Measurements from ENCODE around the gene SPACA4. TPM values are rescaled to one million over a fixed set of nuclear protein-coding genes. Genes with fewer than 3 reads are reported as not detected.

The SPACA4 gene
- total RNA-seq, 1 experiment from 2014 or later: not detected

DNA sequence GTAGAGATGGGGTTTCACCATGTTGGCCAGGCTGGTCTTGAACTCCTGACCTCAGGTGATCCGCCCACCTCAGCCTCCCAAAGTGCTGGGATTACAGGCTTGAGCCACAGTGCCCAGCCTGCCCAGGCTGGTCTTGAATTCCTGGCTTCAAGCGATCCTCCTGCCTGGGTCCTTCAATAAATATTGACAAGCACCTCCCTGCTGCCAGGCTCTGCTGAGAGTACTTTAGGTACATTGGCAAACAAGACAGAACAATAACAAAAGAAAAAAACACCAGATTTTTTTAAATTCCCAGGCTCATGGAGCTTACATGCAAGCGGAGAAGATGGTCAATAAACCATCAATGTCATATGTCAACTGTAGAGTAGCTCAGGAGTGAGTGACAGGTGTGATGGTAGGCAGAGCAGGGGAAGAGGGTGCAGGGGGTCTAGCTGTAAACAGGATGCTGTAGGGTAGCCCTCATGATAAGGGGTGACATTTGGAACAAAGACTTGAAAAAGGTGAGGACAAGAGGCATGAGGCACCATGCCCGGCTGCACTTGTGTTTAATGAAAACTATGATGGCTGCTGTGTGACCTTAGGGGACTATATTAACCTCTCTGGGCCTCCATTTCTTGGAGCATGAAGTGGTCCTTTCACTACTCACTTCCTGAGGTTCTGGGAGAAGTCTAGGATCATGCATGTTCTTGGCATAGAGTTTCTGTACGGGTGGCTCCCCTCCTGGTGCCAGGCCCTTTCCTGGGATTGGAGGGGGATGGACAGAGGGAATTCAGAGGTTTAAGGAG lies 35.0 kb upstream of the SPACA4 start:
- 0 out of 2 replicates have a peak overlapping the region, but pooled peaks have one; percentile 13 for H3K27ac Mint-ChIP-seq
- TF ChIP-seq, protein P1, sequence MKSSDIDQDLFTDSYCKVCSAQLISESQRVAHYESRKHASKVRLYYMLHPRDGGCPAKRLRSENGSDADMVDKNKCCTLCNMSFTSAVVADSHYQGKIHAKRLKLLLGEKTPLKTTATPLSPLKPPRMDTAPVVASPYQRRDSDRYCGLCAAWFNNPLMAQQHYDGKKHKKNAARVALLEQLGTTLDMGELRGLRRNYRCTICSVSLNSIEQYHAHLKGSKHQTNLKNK (CRISPR knock-in tag; IDR thresholded peaks at IDR 0.05): no peak
- peaks cover 15% of the 10 kb centered on the region for H3K4me1 Mint-ChIP-seq
- H3K27me3 Mint-ChIP-seq (ENCODE audit: low read depth): peaks cover 6% of the 10 kb centered on the region; the same call in 1 of the 2 replicates
- ATAC-seq (no peak), DNase-seq (ENCODE audit: low spot score) (no peak)
- H3K9me3 Mint-ChIP-seq: no peaks in the 10 kb centered on the region
- no peaks in the 10 kb centered on the region for H3K36me3 Mint-ChIP-seq
- ChIA-PET CTCF (interaction anchor here (0.8 to 1.5 kb wide), 2 partner anchors 66 to 82 kb away, joined by 3 read pairs; no protein-coding TSS in a partner anchor), POLR2A (no interaction called here)
- no peak overlapping the region for H3K4me3 Mint-ChIP-seq

DNA sequence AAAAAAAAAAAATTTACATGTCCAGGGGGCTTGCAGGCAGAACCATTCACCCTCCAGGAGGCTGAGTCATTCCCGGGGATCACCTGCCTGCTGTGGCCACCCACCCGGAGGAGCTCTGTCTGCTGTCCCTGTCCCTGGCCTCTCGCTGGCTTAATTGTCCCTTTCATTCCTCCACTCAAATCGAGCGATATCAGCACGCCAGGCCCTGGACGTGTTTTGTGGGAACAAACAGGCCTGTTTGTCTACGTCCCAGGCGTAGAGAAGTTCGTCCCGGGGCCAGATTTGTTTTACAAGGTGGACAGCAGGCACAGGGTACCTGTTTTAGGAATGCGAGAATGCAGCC lies 33.4 kb upstream of the SPACA4 start:
- ATAC-seq: no peak
- H3K4me1 Mint-ChIP-seq: peaks cover 15% of the 10 kb centered on the region
- H3K27ac Mint-ChIP-seq: no peak overlapping the region
- no peaks in the 10 kb centered on the region for H3K27me3 Mint-ChIP-seq (ENCODE audit: low read depth)
- no peak overlapping the region for H3K4me3 Mint-ChIP-seq
- no peak for TF ChIP-seq ZNF396 (CRISPR knock-in tag; IDR thresholded peaks at IDR 0.05; ENCODE audit: borderline replicate concordance)
- TF ChIP-seq CREM (CRISPR knock-in tag; IDR thresholded peaks at IDR 0.05): no peak
- TF ChIP-seq, protein P2, sequence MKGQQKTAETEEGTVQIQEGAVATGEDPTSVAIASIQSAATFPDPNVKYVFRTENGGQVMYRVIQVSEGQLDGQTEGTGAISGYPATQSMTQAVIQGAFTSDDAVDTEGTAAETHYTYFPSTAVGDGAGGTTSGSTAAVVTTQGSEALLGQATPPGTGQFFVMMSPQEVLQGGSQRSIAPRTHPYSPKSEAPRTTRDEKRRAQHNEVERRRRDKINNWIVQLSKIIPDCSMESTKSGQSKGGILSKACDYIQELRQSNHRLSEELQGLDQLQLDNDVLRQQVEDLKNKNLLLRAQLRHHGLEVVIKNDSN (CRISPR knock-in tag; IDR thresholded peaks at IDR 0.05): no peak
- TF ChIP-seq ZNF232 (CRISPR knock-in tag; IDR thresholded peaks at IDR 0.05): no peak
- TF ChIP-seq, protein P3, sequence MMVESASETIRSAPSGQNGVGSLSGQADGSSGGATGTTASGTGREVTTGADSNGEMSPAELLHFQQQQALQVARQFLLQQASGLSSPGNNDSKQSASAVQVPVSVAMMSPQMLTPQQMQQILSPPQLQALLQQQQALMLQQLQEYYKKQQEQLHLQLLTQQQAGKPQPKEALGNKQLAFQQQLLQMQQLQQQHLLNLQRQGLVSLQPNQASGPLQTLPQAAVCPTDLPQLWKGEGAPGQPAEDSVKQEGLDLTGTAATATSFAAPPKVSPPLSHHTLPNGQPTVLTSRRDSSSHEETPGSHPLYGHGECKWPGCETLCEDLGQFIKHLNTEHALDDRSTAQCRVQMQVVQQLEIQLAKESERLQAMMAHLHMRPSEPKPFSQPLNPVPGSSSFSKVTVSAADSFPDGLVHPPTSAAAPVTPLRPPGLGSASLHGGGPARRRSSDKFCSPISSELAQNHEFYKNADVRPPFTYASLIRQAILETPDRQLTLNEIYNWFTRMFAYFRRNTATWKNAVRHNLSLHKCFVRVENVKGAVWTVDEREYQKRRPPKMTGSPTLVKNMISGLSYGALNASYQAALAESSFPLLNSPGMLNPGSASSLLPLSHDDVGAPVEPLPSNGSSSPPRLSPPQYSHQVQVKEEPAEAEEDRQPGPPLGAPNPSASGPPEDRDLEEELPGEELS (CRISPR knock-in tag; IDR thresholded peaks at IDR 0.05): no peak
- TF ChIP-seq, protein P4, sequence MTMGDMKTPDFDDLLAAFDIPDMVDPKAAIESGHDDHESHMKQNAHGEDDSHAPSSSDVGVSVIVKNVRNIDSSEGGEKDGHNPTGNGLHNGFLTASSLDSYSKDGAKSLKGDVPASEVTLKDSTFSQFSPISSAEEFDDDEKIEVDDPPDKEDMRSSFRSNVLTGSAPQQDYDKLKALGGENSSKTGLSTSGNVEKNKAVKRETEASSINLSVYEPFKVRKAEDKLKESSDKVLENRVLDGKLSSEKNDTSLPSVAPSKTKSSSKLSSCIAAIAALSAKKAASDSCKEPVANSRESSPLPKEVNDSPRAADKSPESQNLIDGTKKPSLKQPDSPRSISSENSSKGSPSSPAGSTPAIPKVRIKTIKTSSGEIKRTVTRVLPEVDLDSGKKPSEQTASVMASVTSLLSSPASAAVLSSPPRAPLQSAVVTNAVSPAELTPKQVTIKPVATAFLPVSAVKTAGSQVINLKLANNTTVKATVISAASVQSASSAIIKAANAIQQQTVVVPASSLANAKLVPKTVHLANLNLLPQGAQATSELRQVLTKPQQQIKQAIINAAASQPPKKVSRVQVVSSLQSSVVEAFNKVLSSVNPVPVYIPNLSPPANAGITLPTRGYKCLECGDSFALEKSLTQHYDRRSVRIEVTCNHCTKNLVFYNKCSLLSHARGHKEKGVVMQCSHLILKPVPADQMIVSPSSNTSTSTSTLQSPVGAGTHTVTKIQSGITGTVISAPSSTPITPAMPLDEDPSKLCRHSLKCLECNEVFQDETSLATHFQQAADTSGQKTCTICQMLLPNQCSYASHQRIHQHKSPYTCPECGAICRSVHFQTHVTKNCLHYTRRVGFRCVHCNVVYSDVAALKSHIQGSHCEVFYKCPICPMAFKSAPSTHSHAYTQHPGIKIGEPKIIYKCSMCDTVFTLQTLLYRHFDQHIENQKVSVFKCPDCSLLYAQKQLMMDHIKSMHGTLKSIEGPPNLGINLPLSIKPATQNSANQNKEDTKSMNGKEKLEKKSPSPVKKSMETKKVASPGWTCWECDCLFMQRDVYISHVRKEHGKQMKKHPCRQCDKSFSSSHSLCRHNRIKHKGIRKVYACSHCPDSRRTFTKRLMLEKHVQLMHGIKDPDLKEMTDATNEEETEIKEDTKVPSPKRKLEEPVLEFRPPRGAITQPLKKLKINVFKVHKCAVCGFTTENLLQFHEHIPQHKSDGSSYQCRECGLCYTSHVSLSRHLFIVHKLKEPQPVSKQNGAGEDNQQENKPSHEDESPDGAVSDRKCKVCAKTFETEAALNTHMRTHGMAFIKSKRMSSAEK (CRISPR knock-in tag; IDR thresholded peaks at IDR 0.05; ENCODE audit: borderline replicate concordance): no peak
- TF ChIP-seq TCF7 (CRISPR knock-in tag; IDR thresholded peaks at IDR 0.05; ENCODE audit: low read depth): no peak
- TF ChIP-seq, protein P5, sequence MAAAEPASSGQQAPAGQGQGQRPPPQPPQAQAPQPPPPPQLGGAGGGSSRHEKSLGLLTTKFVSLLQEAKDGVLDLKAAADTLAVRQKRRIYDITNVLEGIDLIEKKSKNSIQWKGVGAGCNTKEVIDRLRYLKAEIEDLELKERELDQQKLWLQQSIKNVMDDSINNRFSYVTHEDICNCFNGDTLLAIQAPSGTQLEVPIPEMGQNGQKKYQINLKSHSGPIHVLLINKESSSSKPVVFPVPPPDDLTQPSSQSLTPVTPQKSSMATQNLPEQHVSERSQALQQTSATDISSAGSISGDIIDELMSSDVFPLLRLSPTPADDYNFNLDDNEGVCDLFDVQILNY (CRISPR knock-in tag; IDR thresholded peaks at IDR 0.05): no peak
- TF ChIP-seq, protein P6, sequence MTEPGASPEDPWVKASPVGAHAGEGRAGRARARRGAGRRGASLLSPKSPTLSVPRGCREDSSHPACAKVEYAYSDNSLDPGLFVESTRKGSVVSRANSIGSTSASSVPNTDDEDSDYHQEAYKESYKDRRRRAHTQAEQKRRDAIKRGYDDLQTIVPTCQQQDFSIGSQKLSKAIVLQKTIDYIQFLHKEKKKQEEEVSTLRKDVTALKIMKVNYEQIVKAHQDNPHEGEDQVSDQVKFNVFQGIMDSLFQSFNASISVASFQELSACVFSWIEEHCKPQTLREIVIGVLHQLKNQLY (CRISPR knock-in tag; IDR thresholded peaks at IDR 0.05): no peak
- TF ChIP-seq, protein P7, sequence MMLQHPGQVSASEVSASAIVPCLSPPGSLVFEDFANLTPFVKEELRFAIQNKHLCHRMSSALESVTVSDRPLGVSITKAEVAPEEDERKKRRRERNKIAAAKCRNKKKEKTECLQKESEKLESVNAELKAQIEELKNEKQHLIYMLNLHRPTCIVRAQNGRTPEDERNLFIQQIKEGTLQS (CRISPR knock-in tag; conservative IDR thresholded peaks at IDR 0.05): no peak
- TF ChIP-seq ZNF423 (CRISPR knock-in tag; IDR thresholded peaks at IDR 0.05): no peak
- TF ChIP-seq ESRRA (CRISPR knock-in tag; IDR thresholded peaks at IDR 0.05; ENCODE audit: borderline replicate concordance): no peak
- no peak for TF ChIP-seq ZNF416 (CRISPR knock-in tag; IDR thresholded peaks at IDR 0.05)
- TF ChIP-seq GABPB1 (CRISPR knock-in tag; IDR thresholded peaks at IDR 0.05): no peak
- TF ChIP-seq, protein P8, sequence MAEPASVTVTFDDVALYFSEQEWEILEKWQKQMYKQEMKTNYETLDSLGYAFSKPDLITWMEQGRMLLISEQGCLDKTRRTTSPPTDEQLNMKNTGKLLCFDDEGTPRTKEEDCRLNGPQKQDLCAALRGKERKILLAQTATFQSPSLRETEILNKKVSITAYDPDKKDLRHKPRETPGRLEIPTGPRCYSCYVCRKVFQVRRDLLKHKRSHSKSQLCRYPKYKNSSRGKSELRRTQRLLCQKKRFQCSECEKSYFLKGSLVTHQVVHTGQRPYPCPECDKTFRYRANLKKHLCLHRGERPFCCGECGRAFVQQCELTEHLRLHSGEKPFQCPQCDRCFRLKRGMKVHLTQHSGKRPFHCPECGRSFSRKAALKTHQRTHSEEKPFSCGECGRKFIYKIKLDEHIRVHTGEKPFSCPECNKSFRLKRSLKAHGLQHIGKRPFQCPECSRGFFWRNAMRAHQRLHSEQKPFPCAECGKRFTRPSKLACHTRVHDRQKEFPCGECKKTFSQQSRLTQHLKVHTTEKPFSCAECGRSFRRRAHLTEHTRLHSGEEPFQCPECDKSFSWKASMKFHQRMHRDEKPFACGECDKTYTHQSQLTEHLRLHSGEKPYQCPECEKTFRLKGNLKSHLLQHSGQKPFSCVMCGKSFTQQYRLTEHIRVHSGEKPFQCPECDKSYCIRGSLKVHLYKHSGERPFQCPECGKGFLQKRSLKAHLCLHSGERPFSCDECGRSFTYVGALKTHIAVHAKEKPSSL (CRISPR knock-in tag; conservative IDR thresholded peaks at IDR 0.05): no peak
- TF ChIP-seq FOXK1 (CRISPR knock-in tag; IDR thresholded peaks at IDR 0.05): no peak
- ChIA-PET CTCF (interaction anchor here (0.6 to 2.5 kb wide), 9 partner anchors 11 to 260 kb away, joined by 3 to 11 read pairs (median 4); no protein-coding TSS in a partner anchor), POLR2A (no interaction called here)
- no peaks in the 10 kb centered on the region for H3K36me3 Mint-ChIP-seq
- no peak for DNase-seq (ENCODE audit: low spot score)
- H3K9me3 Mint-ChIP-seq: no peaks in the 10 kb centered on the region
